ENCODE data around the gene SRP54. TPM values are rescaled to one million over a fixed set of nuclear protein-coding genes. Genes with fewer than 3 reads are reported as not detected.

Gene SRP54
- total RNA-seq, 2 donors from 2014 or later = 66.1 to 84.8 TPM

Other genes with a start within 250 kb of the SRP54 start
- gene BAZ1A, start 107.6 kb upstream of the SRP54 start, total RNA-seq = 10 to 100 TPM; 88.3 to 93.6 TPM
- 10 to 100 TPM; 50.0 to 52.0 TPM for gene FAM177A1, start 63.3 kb downstream of the SRP54 start, total RNA-seq
- 10 to 100 TPM; 64.3 to 91.5 TPM for gene PPP2R3C, start 139.0 kb downstream of the SRP54 start, total RNA-seq
- 10 to 100 TPM; 45.0 to 60.4 TPM for gene PRORP, start 139.6 kb downstream of the SRP54 start, total RNA-seq